Breast epithelium (tissue), 4 donors: Measurements from ENCODE around the gene RBM17. TPM values are rescaled to one million over a fixed set of nuclear protein-coding genes. Genes with fewer than 3 reads are reported as not detected.
A peak's percentile ranks its signal among the peaks of the same experiment; 100 is the strongest.
"Not testable (repeated sequence)": the region's sequence is repeated elsewhere in the genome, so short reads cannot be mapped to it uniquely, and the experiment has no call there.

ENCODE experiments used
- DNase-seq, 2 donors: peaks; one replicate each; pipeline ENCODE4 v3.0.0-alpha.2; 2019; ENCODE audit warnings: low spot score in 2 of 2
- H3K27ac ChIP-seq, 2 donors: fragments of 200-600 bp; sonication (generic) in 1 of 2; one replicate each; pipeline ENCODE4 v1.5.1; 2016 to 2019; ENCODE audit warnings: mild to moderate bottlenecking in 1 of 2
- H3K27me3 ChIP-seq, 2 donors: fragments of 200-600 bp; sonication (generic) in 1 of 2; one replicate each; pipeline versions ENCODE4 v1.5.1 to v1.6.0; 2017 to 2019; ENCODE audit warnings: control low read depth in 1 of 2, mild to moderate bottlenecking in 1 of 2
- H3K36me3 ChIP-seq: fragments of 200-600 bp; one replicate; pipeline ENCODE4 v1.5.1; 2019
- H3K4me1 ChIP-seq, 2 donors: fragments of 200-600 bp; sonication (generic); one replicate each; pipeline ENCODE4 v1.5.1; 2016 to 2019; ENCODE audit warnings: control low read depth in 1 of 2
- H3K4me3 ChIP-seq, 3 donors: fragments of 200-600 bp; sonication (generic); 1 replicate in 2 of 3; 2 replicates in 1 of 3; pipeline ENCODE4 v1.5.1; 2016 to 2019; ENCODE audit warnings: mild to moderate bottlenecking in 3 of 3, moderate library complexity in 2 of 3
- H3K9me3 ChIP-seq, 2 donors: fragments of 200-600 bp; sonication (generic) in 1 of 2; one replicate each; pipeline ENCODE4 v1.5.1; 2016 to 2019; ENCODE audit warnings: control low read depth in 1 of 2
- CTCF ChIP-seq, 3 donors: fragments of 450-650 bp; IDR thresholded peaks; one replicate each; pipeline ENCODE4 v1.5.1; 2016 to 2017; ENCODE audit warnings: antibody characterized with exemption in 3 of 3, mild to moderate bottlenecking in 3 of 3, moderate library complexity in 3 of 3
- POLR2A ChIP-seq: fragments of 450-650 bp; IDR thresholded peaks from one replicate; pipeline ENCODE4 v1.6.1; 2016; ENCODE audit warnings: antibody characterized with exemption, mild to moderate bottlenecking, moderate library complexity
- POLR2AphosphoS5 ChIP-seq, 3 donors: sonication (generic); formaldehyde crosslinking; IDR thresholded peaks; one replicate each; pipeline ENCODE4 v1.6.1; 2017; ENCODE audit warnings: antibody characterized with exemption in 3 of 3
- intact Hi-C: fragments of 100-400 bp; cut with DNase I; formaldehyde crosslinking; loops from one replicate; pipeline ENCODE4 v1.15.1; 2023; ENCODE audit warnings: low total_unique reads
- total RNA-seq, 3 donors: library from RNA; depleted of rRNA; stranded (reverse); fragments of >200 nt; gene quantifications; one replicate each; pipeline ENCODE4 v1.1.0, GENCODE V29; 2016

Gene RBM17
- total RNA-seq, 3 donors from 2014 or later, result 62.4 to 72.4 (median 68.2) TPM

- intact Hi-C loops, result no loop called here
Observed at GRCh38 chr10:6140965-6141295, 52.1 kb downstream of the RBM17 start.

GRCh38 chr10:6141296-6142151, 52.7 kb downstream of the RBM17 start:
- TF ChIP-seq CTCF (IDR thresholded peaks at IDR 0.05), result no peak
- TF ChIP-seq POLR2AphosphoS5 (IDR thresholded peaks at IDR 0.05), result peak in 1 of 3 donors; percentile 67
- DNase-seq, result no peak
- intact Hi-C loops, result no loop called here

More at GRCh38 chr10:6140965-6141295, 52.1 kb downstream of the RBM17 start:
- Histone ChIP-seq H3K36me3 (no peaks in the 10 kb centered on the region), H3K4me1 (no peaks in the 10 kb centered on the region), H3K9me3 (no peaks in the 10 kb centered on the region), H3K4me3 (peak overlapping the region; percentile 25 to 60 (median 47)), H3K27me3 (no peaks in the 10 kb centered on the region), H3K27ac (peak overlapping the region in 1 of 2 donors; percentile 65)
- TF ChIP-seq POLR2AphosphoS5 (IDR thresholded peaks at IDR 0.05) (no peak), POLR2A (no peak), CTCF (IDR thresholded peaks at IDR 0.05) (no peak)
- DNase-seq, result no peak

GRCh38 chr10:6142186-6142585, 53.4 kb downstream of the RBM17 start:
- H3K4me3 ChIP-seq, result peak overlapping the region; percentile 25 to 60 (median 47)
- DNase-seq, result not testable (repeated sequence)

More at GRCh38 chr10:6141296-6142151, 52.7 kb downstream of the RBM17 start:
- Histone ChIP-seq H3K27ac (peak overlapping the region; percentile 37 to 65), H3K4me3 (peak overlapping the region; percentile 25 to 60 (median 47)), H3K4me1 (no peaks in the 10 kb centered on the region), H3K36me3 (no peaks in the 10 kb centered on the region), H3K9me3 (no peaks in the 10 kb centered on the region), H3K27me3 (no peaks in the 10 kb centered on the region)

GRCh38 chr10:6142644-6143043, 53.8 kb downstream of the RBM17 start:
- H3K27ac ChIP-seq, result no peak overlapping the region

More at GRCh38 chr10:6142186-6142585, 53.4 kb downstream of the RBM17 start:
- H3K9me3 ChIP-seq, intact Hi-C loops, H3K36me3 ChIP-seq, H3K4me1 ChIP-seq, H3K27me3 ChIP-seq: not testable (repeated sequence)
- H3K27ac ChIP-seq, result peak overlapping the region in 1 of 2 donors; percentile 65

GRCh38 chr10:6143181-6143580, 54.3 kb downstream of the RBM17 start:
- intact Hi-C loops, result no loop called here
- Histone ChIP-seq H3K4me1 (no peaks in the 10 kb centered on the region), H3K36me3 (no peaks in the 10 kb centered on the region), H3K4me3 (no peak overlapping the region), H3K9me3 (no peaks in the 10 kb centered on the region), H3K27ac (no peak overlapping the region), H3K27me3 (no peaks in the 10 kb centered on the region)
- TF ChIP-seq CTCF (IDR thresholded peaks at IDR 0.05) (no peak), POLR2A (no peak), POLR2AphosphoS5 (IDR thresholded peaks at IDR 0.05) (no peak)
- DNase-seq, result no peak

More at GRCh38 chr10:6142644-6143043, 53.8 kb downstream of the RBM17 start:
- H3K4me3 ChIP-seq, result no peak overlapping the region
- no peaks in the 10 kb centered on the region for H3K9me3 ChIP-seq
- H3K4me1 ChIP-seq, result no peaks in the 10 kb centered on the region
- no peaks in the 10 kb centered on the region for H3K27me3 ChIP-seq
- H3K36me3 ChIP-seq, result no peaks in the 10 kb centered on the region
- DNase-seq, result no peak
- TF ChIP-seq CTCF (IDR thresholded peaks at IDR 0.05), result no peak
- no peak for TF ChIP-seq POLR2AphosphoS5 (IDR thresholded peaks at IDR 0.05)
- no peak for TF ChIP-seq POLR2A
- intact Hi-C loops, result no loop called here
